GM06990 (cell line): ENCODE measurements around the gene CSNK2A3.

Experiments
- DNase-seq: peaks from one replicate; pipeline ENCODE4 v3.0.0-alpha.2; 2011; ENCODE audit not compliant: insufficient read length; ENCODE audit errors: extremely low read depth
- H3K27me3 ChIP-seq: replicated peaks from 2 replicates; pipeline ENCODE4 v1.6.0; 2011; ENCODE audit warnings: low read length; ENCODE audit not compliant: control insufficient read depth, insufficient read depth
- H3K36me3 ChIP-seq: 2 replicates; pipeline ENCODE4 v1.5.1; 2011; ENCODE audit warnings: low read length; ENCODE audit not compliant: control insufficient read depth, insufficient read depth
- H3K4me3 ChIP-seq: replicated peaks from 2 replicates; pipeline ENCODE4 v1.5.1; 2011; ENCODE audit warnings: low read depth, mild to moderate bottlenecking, control low read depth, low read length
- TF ChIP-seq, protein P1 (sequence below): IDR thresholded peaks from 2 replicates; pipeline ENCODE4 v1.5.1; 2011; ENCODE audit warnings: low read length, control low read depth, mild to moderate bottlenecking, inconsistent platforms; ENCODE audit not compliant: insufficient read depth, poor library complexity, severe bottlenecking

The CSNK2A3 gene

DNA sequence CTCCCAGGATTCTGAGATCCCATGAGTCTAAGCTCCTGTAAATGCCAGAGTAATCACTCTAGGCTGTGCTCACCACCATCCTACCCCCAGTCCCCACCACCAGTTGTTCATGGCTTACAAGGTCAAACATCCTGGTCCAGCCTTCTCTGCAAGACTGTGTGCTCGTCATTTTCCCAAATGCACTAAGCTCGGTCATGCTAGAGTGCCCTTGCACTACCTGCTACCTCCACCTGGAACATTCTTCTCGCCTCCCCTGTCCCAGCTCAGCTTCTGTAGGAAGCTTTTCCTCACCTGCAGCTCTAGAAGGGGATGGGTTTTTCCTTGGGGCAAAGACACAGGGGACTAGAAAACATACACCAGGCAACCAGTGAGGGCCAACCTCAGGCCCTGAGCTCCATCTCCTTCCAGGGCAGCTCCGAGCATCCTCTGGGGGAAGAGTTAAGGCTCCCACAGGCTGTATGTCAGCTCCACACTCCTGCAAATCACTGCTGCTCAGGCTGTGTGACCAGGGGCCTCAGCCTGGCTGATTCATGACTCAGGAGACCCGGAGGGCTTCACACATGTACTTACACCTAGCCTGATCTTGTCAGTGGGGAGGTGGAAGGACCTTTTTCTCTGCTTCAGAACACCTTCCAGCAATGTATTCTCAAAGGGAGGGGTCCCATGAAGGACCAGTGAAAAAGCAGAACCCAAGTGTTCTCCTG, 37.2 kb upstream of the CSNK2A3 start:
- no peak for DNase-seq
- no peaks in the 10 kb centered on the region for H3K36me3 ChIP-seq
- TF ChIP-seq, protein P1, sequence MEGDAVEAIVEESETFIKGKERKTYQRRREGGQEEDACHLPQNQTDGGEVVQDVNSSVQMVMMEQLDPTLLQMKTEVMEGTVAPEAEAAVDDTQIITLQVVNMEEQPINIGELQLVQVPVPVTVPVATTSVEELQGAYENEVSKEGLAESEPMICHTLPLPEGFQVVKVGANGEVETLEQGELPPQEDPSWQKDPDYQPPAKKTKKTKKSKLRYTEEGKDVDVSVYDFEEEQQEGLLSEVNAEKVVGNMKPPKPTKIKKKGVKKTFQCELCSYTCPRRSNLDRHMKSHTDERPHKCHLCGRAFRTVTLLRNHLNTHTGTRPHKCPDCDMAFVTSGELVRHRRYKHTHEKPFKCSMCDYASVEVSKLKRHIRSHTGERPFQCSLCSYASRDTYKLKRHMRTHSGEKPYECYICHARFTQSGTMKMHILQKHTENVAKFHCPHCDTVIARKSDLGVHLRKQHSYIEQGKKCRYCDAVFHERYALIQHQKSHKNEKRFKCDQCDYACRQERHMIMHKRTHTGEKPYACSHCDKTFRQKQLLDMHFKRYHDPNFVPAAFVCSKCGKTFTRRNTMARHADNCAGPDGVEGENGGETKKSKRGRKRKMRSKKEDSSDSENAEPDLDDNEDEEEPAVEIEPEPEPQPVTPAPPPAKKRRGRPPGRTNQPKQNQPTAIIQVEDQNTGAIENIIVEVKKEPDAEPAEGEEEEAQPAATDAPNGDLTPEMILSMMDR = no peak

DNA sequence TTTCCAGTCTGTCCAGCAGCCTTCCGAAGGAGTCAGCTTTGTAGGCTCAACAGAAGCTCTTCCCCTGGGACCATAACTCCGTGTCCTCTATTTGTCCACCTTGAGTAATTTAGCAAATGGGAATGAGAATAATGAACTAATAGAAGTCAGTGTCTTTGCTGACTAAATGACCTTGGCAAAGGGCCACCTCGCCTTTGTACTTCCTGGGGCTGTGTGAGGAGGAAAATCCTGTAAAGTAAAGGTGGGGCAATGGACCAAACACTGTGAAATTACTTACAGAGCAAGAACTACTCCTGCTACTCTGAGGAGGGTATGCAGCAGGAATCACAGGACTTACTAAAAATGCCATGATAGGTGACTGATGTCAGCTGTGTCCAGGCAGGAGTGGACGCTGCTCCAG, 36.2 kb upstream of the CSNK2A3 start:
- Histone ChIP-seq H3K36me3 (no peaks in the 10 kb centered on the region), H3K27me3 (no peaks in the 10 kb centered on the region), H3K4me3 (no peak overlapping the region)
- DNase-seq = no peak
- TF ChIP-seq, protein P1 = no peak

More for the DNA sequence above, 37.2 kb upstream of the CSNK2A3 start:
- H3K27me3 ChIP-seq = no peaks in the 10 kb centered on the region
- H3K4me3 ChIP-seq = no peak overlapping the region

DNA sequence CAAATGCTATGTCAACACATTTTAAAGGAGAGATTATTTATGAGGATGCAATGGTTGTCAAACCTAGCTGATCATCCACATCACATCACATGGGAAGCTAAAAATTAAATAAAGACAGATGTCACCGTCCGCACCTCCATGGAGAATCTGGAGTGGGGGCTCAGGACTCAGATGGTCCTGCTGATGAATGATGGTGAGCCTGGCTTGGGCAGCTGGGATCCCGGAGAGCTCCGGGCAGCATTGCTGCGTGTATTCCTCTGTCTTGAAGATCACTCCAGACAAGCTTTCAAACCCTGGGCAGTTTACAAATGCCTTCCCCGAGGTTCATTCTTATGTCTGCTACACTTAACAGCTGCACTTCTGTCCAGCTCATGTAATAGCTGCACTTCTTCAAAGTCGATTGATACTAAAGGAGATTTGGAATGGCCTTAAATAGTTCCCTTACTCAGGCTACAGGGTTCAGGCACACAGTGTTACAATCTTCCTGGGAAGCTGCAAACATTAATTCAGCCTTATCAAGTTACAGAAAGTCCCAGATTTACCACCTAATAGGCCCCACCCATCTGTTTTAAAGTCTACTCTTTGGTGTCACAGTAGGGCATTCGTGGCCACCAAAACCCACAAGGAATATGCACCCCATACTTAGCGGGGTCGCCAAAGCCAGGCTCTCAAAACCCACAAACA, 34.7 kb upstream of the CSNK2A3 start:
- H3K36me3 ChIP-seq = no peaks in the 10 kb centered on the region
- DNase-seq = no peak
- TF ChIP-seq, protein P1 = no peak
- no peak overlapping the region for H3K4me3 ChIP-seq
- no peaks in the 10 kb centered on the region for H3K27me3 ChIP-seq

DNA sequence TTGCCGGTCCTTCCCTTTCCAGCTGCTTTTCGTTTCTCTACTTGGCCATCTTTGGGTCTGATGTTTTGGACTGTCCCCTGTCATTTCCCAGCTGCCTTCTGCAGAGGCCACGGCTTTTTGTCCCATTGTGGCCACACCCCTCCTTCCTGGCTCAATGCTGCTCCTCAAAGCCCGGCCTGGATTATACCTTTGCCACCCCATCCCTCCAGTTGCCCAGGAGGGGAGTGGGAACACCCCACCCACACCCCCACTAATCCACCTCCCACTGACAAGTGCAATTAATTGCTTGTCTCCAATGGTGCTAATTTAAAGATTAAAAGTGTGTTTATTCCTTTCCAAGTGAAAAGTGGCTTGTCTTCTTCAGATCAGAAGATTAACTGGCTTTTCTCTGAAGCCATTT, 34.2 kb upstream of the CSNK2A3 start:
- Histone ChIP-seq H3K27me3 (no peaks in the 10 kb centered on the region), H3K4me3 (no peak overlapping the region), H3K36me3 (no peaks in the 10 kb centered on the region)
- DNase-seq = no peak
- TF ChIP-seq, protein P1 = no peak

DNA sequence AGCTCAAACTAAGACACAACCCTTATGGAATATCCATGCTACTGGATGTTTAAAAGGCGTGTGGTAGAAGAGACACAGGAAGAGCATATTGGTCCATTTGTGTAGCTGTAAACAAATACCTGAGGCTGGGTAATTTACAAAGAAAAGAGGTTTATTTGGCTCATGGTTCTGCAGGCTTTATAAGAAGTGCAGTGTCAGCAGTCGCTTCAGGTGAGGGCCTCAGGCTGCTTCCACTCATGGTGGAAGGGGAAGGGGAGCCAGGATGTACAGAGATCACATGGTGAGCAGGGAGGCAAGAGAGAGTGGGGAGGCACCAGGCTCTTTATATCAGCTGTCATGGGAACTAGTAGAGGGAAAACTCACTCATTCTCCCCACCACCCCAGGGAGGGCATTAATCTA, 31.8 kb upstream of the CSNK2A3 start:
- H3K4me3 ChIP-seq = no peak overlapping the region
- no peak for DNase-seq
- H3K27me3 ChIP-seq = no peaks in the 10 kb centered on the region
- TF ChIP-seq, protein P1 = no peak
- H3K36me3 ChIP-seq = no peaks in the 10 kb centered on the region
